Embryonic facial prominence (tissue), 1 donor: Measurements from ENCODE around the gene FCRLB.
A peak's percentile ranks its signal among the peaks of the same experiment; 100 is the strongest.
"Not testable (repeated sequence)": the region's sequence is repeated elsewhere in the genome, so short reads cannot be mapped to it uniquely, and the experiment has no call there.

ENCODE experiments used
- DNase-seq: peaks from one replicate; pipeline ENCODE4 v3.0.0-alpha.2; 2016; ENCODE audit errors: extremely low spot score

Gene FCRLB

DNA sequence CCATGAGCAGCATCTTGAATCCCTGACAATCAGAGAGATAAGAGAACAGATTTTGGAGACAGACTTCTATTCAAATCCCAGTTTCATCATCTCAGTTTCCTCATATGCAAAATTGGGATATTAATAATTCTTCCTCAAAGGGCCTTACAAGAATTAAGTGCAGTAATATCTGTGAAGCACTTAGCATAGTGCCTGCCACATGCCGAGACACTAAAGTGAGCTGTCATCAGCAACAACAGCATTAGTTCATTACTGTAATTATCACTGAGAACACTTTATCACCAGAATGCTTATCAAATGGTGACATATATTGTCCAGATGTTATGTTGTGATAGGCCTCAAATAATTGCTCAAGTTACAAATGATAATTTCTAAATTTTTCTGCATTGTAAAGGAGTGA is 922 bp upstream of the FCRLB start:
- no peak for DNase-seq

DNA sequence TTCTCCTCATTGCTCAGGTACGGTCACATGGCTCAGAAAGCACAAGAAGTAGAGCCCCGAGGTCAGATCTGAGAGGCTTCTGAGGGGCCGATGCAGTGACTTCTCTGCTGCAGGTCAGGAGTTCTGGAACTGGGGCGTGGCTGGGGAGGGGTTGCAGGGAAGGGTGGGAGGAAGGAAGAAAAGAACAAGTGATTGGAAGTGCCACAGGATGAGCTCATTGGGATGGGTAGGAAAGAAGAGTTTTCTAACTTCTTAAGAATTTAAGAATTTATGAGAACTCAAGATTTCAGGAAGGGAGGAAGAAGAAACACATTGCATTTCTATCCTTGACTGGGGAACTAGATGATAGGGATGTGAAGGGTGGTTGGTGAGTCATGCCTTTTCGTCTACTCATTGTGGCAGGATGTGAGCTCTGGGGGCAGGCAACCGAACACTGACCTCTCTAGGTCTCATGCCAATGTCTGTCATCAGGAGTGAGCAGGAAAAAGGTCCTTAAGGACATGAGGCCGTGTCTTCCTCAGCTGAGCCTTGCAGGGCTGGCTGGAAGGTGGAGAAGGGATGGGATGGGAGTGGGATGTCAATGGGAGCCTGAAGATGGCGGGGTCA is 497 bp downstream of the FCRLB start:
- no peak for DNase-seq

DNA sequence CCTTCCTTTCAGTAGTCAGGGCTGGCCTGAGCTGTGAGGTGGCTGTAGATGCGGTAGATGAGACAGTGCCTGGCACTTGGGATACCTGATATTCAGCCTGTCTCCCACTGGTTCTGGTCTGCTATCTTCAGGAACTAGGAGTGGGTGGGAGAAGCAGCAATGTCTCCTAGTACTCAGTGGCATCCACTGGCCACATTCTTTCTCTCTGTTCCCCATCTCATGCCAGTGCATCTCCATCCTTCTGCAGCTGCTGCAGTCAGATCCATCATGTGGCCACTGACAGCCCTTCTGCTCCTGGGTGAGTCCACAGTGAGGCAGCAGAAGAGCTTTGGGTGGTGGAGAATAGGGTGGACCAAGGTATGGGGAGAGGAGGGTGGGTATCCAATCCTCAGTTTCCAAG is 1.1 kb downstream of the FCRLB start:
- DNase-seq: no peak

DNA sequence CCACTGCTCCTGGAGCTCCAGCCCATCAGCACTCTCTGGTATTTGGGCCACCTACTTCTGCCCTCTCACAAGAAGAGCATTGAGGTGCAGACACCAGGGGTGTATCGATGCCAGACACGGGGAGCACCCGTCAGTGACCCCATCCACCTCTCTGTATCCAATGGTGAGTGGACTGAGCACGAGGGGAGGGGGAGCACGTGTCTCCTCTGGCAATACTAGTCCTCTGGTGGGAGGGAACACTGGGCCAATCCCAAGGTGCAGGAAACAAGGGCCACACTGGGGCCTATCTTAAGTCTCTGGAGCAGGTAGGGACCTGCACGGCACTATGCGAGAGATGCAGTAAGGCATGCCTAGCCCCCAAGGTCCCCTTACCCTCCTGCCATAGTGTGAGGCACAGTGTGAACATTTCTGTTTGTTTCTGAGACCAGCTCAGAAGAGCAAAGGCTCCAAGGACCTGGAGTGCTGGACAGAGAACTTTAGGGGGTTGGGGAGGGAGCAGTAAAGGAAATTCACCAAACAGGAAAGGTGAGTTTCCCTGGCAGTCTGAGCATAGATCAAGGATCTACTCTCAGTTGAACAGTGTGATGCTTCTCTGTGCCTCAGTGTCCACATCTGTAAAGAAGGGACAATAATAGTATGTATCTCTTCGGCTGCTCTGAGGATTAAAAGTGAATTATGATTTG is 2.3 kb downstream of the FCRLB start:
- no peak for DNase-seq

DNA sequence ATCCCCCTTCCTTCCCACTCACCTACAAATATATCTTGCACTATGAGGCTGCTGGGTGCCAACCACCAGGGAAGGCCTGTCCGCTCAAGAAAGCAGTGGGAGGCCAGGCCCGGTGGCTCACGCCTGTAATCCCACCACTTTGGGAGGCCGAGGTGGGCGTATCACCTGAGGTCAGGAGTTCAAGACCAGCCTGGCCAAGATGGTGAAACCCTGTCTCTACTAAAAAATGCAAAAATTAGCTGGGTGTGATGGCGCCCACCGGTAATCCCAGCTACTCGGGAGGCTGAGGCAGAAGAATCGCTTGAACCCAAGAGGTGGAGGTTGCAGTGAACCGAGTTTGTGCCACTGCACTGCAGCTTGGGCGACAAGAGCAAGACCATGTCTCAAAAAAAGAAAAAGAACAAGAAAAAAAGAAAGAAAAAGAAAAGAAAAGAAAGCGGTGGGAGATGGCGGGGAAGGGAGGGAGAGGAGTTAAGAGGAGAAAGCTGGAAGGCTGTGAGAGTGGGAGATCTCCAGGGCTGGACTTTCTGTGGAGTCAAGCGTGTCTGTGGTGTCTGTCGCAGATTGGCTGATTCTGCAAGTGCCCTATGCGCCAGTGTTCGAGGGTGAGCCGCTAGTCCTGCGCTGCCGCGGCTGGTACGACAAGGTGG is 4.0 kb downstream of the FCRLB start:
- DNase-seq: not testable (repeated sequence)

DNA sequence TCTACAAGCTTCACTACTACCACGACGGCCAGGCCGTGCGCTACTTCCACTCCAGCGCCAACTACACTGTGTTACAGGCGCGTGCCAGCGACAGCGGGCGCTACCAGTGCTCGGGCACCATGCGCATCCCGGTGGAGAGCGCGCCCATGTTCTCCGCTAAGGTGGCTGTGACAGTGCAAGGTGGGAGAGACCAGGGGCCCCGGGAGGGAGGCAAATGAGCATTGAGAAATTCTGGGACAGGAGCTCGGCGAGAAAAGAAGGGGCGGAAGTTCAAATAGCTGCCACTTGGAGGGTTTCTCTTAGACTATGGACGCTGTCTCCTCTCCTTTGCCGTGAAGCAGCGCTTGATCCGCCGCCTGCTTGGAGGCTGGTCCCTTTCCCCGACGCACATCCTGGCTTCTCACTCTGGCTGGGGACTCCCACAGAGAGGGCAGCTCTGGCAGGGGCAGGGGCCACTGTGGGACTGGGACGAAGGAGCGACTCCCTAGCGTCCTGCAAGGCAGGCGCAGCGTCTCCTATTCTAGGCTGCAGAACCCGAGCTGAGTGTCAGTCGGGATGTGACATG is 4.6 kb downstream of the FCRLB start:
- peak; percentile 28 for DNase-seq

DNA sequence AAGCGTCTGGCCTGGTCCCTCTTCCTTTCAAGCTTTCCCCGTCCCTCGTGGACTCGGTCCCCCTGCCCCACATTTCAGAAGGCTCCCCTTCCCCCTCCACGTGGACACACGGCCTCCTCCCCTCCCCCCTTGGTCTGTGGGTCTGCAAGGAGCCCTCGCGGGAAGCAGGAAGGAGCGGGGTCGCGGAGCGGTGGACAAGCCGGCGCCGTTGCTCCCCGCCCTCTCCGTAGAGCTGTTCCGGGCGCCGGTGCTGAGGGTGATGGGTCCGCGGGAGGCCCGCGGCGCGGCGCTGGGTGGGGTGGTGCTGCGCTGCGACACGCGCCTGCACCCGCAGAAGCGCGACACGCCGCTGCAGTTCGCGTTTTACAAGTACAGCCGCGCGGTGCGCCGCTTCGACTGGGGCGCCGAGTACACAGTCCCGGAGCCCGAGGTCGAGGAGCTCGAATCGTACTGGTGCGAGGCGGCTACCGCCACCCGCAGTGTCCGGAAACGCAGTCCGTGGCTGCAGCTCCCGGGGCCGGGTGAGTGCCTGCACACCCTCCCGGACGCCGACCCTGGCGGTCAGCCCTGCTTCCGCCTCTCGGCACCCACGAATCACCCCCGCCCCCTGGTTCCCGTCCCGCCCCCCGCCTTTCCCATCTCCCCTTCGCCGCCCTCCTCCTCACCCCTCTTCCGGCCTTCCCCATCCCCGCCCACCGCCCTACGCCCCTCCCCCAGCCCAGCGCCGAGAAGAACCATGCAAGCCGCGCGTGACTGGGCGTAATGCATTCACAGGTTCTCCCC is 5.3 kb downstream of the FCRLB start:
- DNase-seq: peak; percentile 73

DNA sequence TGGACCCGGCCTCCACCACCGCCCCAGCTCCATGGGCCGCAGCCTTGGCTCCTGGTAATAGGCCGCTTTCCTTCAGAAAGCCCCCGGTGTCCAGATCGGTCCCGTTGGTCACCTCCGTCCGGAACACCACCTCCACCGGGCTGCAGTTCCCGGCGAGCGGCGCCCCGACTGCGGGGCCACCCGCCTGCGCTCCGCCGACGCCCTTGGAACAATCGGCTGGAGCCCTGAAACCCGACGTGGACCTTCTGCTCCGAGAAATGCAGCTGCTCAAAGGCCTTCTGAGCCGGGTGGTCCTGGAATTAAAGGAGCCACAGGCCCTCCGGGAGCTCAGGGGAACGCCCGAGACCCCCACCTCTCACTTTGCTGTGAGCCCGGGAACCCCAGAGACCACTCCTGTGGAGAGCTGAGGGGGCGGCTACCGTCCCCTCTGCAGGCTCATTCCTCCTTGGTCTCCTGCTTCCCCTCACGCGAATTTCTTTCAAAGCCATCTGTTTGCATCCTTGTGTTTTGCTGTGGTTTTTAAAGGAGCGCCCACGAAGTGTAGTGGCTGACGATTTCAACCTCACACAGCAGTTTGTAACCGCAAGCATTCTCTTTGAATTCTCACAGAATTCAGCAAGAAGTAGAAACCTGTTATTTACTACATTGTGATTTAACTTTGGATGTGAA is 6.0 kb downstream of the FCRLB start:
- no peak for DNase-seq

DNA sequence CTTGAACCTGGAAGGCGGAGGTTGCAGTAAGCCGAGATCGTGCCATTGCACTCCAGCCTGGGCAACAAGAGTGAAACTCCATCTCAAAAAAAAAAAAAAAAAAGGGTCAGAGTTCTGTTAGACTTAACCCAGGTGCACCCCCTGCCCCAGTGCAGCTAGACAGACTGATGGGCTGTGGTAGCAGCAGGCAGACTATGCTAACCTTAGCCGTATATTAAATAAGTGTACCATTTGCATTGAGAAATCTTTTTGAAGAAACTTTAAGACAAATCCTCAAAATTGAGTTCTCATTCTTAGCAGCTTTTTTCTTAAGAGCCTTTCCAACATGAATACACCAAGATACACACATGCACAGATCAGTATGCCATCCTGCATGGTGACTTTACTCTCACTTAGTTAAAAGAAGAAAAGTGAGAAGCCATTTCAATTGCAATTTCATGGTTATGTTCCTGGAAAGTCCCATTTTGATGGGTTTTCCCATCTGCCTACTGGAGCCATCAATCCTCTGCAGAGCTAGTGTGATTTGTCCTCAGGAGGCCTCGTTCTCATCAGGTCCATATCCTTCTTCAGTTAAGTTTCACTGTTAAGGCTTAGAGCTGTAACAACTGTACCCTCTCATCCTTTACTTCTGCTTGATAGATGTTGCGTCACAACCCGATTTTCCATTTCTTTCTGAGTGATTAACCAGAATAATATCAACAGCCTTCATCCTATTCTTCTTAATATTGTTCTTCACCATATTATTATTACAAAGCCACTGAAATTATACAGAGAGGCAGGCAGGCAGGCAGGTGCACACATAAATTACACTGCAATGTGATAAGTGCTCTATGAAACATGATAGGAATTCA is 7.3 kb downstream of the FCRLB start:
- DNase-seq: no peak

DNA sequence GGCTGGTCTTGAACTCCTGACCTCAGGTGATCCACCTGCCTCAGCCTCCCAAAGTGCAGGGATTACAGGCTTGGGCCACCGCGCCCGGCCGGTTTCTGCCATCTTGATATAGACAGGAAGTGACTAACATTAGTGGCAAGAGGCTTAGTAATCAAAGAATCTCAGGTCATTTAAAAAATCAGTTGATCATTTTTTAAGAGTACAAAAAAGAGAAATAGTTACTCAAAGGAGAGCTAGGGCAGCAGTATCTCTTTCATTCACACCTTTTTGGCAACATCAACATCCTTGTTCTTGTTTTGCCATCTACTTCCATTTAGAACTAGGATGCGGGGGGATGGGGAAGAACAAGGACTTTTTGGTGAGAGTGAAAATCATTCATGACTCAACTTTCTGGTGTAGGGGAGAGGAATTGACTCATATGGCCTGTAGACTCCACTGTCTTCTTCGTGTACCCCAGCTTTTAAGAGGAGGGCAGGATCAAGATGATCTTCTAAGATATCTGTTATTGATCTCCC is 8.8 kb downstream of the FCRLB start:
- no peak for DNase-seq

DNA sequence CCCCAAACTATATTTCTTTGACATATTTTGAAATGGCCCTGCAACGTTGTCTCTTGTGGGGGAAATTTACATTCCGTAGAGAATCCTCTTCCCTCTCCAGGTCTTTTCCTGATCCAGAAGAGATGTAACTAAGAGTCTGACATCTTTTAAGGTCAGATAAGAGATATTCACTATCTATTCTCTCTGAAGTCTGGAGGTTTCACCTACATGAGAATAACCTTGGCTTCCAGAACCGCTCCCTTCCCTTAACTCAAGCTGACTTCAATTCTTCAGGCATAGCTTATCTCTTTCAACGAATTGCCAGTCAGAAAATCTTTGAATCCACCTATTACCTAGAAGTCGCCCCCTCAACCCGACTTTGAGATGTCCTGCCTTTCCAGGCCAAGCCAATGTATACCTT is 9.9 kb downstream of the FCRLB start:
- no peak for DNase-seq

DNA sequence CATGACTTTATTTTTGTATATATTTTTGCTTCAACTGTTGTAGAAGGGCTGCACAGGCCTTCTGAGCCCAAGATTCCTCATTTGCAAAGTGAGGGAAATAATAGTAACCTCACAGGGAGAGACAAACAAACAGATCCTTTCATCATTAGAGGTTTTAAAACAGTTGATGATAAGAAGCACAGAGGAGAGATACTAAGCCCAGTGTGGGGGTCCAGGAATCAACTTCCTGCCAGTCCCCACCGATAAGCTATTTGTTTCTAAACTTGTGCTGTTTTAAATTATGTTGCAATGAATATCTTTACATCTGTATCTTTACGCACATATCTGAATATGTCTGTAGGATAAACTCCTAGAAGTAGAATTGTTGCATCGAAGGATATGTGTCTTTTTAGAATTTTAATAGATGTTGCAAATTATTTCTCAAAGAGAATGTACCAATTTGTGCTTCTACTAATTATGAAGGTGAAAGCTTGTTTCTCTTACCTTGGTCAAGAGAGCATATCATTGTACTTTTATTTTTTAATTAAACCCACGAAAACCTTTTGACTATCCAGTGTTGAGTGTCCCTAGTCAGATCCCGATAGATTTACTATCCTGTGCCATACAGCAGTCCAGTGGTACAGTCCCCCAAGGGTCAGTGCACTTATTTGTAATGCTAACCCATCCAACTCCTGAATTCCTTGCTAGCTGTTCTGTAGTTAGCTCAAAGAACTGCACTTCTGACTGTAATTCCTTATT is 10.8 kb downstream of the FCRLB start:
- no peak for DNase-seq

DNA sequence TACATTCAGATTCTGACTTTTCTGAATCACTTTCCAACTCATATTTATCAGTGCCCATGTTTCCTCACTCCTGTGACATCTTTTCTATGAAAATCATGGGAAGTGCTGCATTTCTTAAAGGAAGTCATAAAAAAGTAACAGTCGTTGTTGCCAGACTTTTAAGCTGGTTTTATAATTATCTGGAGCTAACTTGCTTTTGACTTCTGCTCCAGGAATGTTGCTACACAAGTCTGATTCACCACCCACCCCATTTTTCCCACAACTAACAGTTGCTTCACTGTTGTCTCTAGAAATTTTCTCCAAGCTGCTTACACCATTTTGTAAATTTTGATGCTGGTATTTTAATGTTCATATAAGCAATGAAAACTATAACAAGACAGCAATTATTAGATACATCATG is 12.2 kb downstream of the FCRLB start:
- DNase-seq: no peak

DNA sequence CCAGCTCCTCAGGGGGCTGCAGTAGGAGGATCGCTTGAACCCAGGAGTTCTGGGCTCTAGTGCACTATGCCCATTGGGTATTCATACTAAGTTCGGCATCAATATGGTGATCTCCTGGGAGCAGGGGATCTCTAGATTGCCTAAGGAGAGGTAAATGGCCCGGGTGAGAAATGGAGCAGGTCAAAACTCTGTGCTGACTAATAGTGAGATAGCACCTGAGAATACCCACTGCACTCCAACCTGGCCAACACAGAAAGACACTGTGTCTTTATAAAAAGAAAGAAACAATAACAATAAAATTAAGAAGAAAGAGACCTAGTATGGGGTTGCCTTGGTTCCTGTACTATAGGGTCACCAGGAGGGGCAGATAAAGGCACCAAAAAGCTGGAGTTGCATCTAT is 14.5 kb downstream of the FCRLB start:
- DNase-seq: no peak

DNA sequence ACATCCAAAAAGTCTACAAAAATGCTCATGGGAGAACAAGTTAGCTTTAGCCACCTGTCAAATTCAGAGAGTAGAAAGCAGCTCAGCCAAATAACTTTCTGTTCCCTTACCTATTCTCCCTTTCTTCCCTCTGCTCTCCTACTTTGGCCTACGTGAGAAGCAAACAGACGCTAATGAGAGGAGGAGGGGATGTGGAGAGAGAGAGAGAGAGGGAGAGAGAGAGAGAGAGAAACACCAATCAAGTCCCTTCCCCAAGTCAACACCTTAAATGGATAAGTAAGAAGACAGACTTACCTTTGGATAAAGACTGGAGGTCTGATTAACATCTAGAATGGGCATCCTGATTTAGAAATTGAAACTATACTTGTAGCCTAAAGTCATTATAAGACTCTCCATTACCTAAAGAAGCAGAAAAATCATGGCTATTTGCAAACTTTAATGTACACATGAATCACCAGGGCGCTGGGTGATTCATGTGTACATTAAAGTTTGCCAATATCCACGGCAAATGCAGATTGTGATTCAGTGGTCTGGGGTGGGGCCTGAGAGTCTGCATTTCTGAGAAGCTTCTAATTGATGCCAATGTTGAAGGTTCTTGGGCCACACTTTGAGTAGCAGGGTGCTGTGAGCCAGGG is 15.1 kb downstream of the FCRLB start:
- DNase-seq: no peak

DNA sequence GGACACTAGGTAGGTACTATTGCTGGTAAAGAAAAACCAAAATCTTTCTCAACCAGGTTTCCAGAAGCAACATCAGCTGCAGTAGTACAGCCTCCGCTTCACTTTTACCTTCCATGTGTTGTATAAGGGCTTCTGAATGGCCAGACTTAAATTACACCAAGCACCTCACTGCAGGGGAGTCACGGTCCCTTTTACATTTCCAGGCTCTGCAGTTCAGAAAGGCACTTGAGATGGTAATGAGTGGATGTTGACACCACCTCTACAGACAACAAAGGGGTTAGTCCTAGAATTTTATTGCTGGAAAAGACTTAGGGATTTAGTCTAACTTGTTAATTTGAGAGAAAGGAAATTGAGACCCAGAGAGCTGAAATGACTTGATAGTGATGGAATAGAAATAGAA is 16.3 kb downstream of the FCRLB start:
- no peak for DNase-seq

DNA sequence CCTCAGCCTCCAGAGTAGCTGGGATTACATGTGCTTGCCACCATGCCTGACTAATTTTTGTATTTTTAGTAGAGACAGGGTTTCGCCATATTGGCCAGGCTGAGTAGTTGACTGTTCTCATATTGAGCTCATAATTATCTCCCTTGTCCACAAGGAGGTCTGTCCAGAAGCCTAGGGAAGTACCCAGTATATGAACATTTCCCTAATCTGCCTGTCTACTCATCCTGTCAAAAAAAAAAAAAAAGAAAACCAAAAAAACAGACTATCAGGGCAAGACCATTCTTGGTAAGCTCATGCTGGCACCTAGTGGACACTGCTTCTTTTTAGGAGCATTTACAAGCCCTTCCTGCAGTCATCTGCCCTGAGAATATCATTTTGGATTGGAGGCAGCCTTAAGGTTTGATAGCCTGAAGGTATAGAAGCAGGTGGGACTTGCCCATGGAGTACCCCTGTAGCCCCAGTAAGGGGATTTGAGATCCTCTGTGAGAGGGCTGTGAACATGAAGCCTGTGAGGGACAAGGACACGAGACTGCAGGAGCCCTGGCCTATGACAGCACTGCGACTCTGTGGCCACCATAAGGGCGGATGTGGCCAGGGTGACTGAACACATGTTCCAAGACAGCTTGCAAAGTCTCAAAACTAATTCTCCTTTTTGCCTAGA is 17.4 kb downstream of the FCRLB start:
- no peak for DNase-seq

DNA sequence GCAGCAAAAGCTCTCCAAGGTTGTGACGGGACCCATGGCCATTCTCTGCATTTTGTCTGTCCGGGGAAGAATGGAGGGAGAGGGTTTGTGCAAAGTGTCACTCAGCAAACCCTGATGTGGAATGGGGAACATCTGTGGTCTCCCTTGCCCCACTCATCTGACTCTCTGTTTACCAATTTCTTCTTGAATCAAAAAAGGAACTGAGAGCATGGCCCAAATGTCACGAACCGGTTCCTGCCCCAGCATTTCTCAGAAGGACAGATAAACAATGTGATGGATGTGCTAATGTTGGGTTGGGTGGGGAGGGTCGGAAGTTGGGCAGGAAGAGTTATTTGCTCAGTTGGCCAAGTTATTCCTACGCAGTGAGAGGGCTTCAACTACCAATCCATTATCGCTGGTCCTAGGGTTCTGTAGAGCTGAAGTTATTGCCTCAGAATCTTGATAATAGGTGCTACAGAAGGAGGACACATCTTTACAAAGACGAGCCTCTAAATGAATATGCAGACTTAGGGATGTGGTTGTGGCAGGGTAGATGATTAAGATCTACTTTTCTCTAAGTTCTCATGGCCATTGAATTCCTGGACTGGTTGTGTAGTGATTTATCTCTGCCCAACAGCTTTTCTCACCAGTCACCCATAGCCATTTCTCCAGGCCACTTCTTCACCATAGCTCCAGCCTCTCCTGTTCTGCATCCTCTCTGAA is 18.7 kb downstream of the FCRLB start:
- DNase-seq: no peak
